ENCODE results near the gene SFXN4. TPM values are rescaled to one million over a fixed set of nuclear protein-coding genes. Genes with fewer than 3 reads are reported as not detected.

The SFXN4 gene
- total and polyA plus RNA-seq, 2 of the 13 experiments (the other 11 are each of a cell fraction or from before 2014, with no cell fraction given), result 47.7 to 64.9 TPM

DNA sequence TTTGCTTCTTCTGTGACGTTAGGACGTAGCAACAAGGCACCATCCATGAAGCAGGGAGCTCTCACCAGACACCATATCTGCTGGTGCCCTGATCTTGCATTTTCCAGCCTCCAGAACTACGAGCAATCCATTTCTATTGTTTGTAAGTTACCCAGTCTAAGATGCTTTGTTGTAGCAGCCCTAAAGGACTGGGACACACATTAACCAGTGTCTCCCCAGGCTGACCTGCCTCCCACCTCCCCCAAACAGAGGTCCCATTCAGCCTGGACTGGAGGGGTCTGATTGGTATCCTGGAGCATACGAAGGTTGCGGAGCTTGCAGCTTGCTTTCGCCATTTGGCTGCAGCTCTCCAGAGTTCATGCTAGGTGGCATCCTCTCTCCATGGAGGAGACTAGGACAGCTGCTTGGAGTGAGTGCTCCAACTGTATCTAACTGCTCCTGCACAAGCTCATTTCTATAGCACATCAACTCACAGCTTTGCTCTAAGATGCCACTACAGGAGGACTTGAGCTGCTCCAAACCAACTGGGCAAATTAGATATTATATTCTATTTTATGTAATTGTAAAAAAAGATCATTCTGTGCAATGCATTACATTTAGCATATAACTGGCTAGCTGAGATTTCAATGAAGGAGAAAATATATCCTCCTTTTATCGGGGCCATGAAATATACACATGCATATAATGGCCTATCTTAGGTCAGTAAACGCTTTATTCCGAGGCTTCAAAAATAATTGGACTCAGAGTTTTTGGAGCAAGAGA lies 33.9 kb upstream of the SFXN4 start (continued):
- TF ChIP-seq ZNF350 (CRISPR knock-in tag; IDR thresholded peaks at IDR 0.05; ENCODE audit: borderline replicate concordance, low read depth) (peak; percentile 9; the same call in 1 of the 2 replicates), KLF15 (CRISPR knock-in tag; IDR thresholded peaks at IDR 0.05; ENCODE audit: borderline replicate concordance) (no peak), ZNF839 (CRISPR knock-in tag; IDR thresholded peaks at IDR 0.05; ENCODE audit: borderline replicate concordance) (no peak), SALL1 (CRISPR knock-in tag; IDR thresholded peaks at IDR 0.05) (peak; percentile 57), ZNF672 (CRISPR knock-in tag; IDR thresholded peaks at IDR 0.05) (no peak), ZBTB7A (CRISPR knock-in tag; IDR thresholded peaks at IDR 0.05) (no peak), FOXP1 (IDR thresholded peaks at IDR 0.05) (no peak), FOXP1 (CRISPR knock-in tag; IDR thresholded peaks at IDR 0.05) (no peak), ZNF556 (CRISPR knock-in tag; IDR thresholded peaks at IDR 0.05; ENCODE audit: borderline replicate concordance) (0 out of 2 replicates have a peak, but pooled peaks have one; percentile 44), RFX1 (IDR thresholded peaks at IDR 0.05) (no peak), IRX3 (CRISPR knock-in tag; IDR thresholded peaks at IDR 0.05; ENCODE audit: borderline replicate concordance, low read depth) (no peak), PATZ1 (CRISPR knock-in tag; IDR thresholded peaks at IDR 0.05) (peak; percentile 41; the same call in 1 of the 2 replicates), U2AF1 (optimal IDR thresholded peaks at IDR 0.05; ENCODE audit: low read depth, low read length) (no peak), ZNF749 (CRISPR knock-in tag; IDR thresholded peaks at IDR 0.05; ENCODE audit: borderline replicate concordance) (no peak), ZNF329 (CRISPR knock-in tag; IDR thresholded peaks at IDR 0.05; ENCODE audit: low read depth) (no peak), ELF3 (CRISPR knock-in tag; IDR thresholded peaks at IDR 0.05) (peak; percentile 42; the same call in 1 of the 2 replicates), SNAI1 (CRISPR knock-in tag; IDR thresholded peaks at IDR 0.05; ENCODE audit: borderline replicate concordance) (no peak), SOX5 (CRISPR knock-in tag; IDR thresholded peaks at IDR 0.05; ENCODE audit: borderline replicate concordance) (0 out of 2 replicates have a peak, but pooled peaks have one; percentile 26), MYPOP (CRISPR knock-in tag; IDR thresholded peaks at IDR 0.05) (no peak)
- TF ChIP-seq, protein P1, sequence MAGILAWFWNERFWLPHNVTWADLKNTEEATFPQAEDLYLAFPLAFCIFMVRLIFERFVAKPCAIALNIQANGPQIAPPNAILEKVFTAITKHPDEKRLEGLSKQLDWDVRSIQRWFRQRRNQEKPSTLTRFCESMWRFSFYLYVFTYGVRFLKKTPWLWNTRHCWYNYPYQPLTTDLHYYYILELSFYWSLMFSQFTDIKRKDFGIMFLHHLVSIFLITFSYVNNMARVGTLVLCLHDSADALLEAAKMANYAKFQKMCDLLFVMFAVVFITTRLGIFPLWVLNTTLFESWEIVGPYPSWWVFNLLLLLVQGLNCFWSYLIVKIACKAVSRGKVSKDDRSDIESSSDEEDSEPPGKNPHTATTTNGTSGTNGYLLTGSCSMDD (CRISPR knock-in tag; IDR thresholded peaks at IDR 0.05), result no peak
- TF ChIP-seq, protein P2, sequence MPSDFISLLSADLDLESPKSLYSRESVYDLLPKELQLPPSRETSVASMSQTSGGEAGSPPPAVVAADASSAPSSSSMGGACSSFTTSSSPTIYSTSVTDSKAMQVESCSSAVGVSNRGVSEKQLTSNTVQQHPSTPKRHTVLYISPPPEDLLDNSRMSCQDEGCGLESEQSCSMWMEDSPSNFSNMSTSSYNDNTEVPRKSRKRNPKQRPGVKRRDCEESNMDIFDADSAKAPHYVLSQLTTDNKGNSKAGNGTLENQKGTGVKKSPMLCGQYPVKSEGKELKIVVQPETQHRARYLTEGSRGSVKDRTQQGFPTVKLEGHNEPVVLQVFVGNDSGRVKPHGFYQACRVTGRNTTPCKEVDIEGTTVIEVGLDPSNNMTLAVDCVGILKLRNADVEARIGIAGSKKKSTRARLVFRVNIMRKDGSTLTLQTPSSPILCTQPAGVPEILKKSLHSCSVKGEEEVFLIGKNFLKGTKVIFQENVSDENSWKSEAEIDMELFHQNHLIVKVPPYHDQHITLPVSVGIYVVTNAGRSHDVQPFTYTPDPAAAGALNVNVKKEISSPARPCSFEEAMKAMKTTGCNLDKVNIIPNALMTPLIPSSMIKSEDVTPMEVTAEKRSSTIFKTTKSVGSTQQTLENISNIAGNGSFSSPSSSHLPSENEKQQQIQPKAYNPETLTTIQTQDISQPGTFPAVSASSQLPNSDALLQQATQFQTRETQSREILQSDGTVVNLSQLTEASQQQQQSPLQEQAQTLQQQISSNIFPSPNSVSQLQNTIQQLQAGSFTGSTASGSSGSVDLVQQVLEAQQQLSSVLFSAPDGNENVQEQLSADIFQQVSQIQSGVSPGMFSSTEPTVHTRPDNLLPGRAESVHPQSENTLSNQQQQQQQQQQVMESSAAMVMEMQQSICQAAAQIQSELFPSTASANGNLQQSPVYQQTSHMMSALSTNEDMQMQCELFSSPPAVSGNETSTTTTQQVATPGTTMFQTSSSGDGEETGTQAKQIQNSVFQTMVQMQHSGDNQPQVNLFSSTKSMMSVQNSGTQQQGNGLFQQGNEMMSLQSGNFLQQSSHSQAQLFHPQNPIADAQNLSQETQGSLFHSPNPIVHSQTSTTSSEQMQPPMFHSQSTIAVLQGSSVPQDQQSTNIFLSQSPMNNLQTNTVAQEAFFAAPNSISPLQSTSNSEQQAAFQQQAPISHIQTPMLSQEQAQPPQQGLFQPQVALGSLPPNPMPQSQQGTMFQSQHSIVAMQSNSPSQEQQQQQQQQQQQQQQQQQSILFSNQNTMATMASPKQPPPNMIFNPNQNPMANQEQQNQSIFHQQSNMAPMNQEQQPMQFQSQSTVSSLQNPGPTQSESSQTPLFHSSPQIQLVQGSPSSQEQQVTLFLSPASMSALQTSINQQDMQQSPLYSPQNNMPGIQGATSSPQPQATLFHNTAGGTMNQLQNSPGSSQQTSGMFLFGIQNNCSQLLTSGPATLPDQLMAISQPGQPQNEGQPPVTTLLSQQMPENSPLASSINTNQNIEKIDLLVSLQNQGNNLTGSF (CRISPR knock-in tag; IDR thresholded peaks at IDR 0.05), result no peak
